KG1 (cell line): ENCODE measurements around the gene EXOC6B.

ENCODE experiments used
- DNase-seq: peaks from one replicate; lab custom pipeline; 2025; lab: John Stamatoyannopoulos, UW

The EXOC6B gene

DNA sequence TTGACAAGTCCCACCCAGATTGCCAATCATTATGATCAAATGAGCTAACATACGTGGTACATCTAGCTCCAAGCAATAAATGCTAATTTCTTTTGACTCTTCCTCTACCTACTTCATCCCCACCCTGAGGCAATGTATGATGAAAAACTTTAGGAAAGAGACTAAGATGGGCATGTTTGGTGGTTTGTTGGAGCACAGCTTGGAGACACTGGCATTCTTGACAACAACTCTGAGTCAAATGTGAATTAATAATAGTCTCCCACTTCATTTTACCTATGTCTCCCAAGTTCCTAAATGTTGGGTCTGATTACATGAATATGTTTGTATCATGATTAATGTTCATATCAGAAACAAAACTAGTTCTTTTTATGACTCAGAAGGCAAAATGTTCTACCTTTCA is 36.6 kb downstream of the EXOC6B start:
- no peak for DNase-seq

DNA sequence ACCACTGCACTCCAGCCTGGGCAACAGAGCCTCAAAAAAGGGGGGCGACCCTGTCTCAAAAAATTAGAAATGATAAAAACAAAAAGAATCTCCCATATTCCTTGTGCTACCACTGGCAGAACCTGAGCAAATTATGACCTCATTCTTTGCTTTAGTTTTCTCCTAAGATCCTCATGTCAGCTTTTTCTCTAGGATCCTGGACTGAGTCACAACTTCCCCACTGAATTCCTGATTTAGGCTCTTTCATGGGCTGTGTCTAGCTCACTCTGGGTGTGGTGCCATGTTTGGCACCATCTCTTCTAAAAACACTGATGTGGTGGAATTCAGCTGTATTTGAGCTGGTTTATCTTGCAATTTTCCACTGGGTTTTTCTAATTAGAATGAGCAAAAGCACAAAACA is 37.1 kb downstream of the EXOC6B start:
- no peak for DNase-seq

DNA sequence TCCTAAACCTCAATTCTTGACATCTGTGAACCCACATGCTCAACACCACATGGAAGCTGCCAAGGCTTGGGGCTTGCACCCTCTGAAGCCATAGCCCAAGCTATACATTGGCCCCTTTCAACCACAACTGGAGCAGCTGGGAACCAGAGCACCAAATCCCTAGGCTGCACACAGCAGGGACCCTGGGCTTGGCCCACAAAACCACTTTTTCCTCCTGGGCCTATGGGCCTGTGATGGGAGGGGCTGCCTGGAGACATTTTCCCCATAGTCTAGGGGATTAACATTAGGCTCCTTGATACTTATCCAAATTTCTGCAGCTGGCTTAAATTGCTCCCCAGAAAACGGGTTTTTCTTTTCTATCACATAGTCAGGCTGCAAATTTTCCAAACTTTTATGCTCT is 40.3 kb downstream of the EXOC6B start:
- DNase-seq: no peak

DNA sequence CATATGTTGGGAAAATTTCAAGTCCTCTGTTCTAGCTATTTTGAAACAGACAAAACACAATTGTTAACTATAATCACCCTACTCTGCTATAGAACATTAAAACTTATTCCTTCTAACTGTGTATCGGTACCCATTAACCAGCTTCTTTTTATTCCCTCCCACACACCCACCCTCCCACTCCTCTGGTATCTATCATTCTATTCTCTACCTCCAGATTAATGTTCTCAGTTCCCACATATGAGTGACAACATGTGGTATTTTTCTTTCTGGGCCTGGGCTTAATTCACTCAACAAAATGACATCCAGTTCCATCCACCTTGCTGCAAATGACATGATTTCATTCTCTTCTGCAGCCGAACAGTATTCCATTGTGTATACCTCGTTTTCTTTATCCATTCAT is 43.3 kb downstream of the EXOC6B start:
- DNase-seq: no peak

DNA sequence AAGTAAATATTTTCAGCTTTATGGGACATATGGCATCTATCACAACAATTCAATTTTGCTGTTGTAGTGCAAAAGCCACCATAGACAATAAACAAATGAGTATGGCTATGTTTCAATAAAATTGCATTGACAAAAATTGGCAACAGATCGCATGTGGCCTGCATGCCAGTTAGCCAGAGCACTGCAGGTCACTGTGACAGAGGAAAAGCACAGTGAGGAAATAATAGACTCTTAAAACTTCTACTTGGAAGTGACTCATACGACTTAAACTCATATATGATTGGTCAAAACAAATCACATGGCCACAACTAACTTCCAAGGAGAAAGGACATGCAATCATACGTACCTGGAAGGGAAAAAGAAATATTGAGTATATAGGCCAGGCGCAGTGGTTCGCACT is 44.4 kb downstream of the EXOC6B start:
- DNase-seq: no peak

DNA sequence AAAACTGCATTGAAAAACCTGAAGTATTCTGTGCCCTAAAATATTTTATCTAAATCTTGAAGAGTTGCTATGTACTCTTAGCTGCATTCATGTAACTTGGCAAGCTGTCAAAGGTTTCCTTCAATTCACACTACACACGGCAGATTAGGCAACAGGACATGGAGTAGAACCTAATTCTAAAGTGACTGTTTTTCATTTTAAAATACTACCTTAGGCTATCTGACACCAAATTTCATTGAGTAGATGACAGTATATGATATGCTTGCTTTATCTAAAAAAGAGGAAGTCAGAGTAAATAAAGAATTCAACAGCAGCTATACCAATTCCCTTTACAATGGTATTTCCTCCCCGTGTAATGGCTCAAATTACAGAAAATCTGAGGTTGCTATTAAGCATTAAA is 45.4 kb downstream of the EXOC6B start:
- no peak for DNase-seq

DNA sequence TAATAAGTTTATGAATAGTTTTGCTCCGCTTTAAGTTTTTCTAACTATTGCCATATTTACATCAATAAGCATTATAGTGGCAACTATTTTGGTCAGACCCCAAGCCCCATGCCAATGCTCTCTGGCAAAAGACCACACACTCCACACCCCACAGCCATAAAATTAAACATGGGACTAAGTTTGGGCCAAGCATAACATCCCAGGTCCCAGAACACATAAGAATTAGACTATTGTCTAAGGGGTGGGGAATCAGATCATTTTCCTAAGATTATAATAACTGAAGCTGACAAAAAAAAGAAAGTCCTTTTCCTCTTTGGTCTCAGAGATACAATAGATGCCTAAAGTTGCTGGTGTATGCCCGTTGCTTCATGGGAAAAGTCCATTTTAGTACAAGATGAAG is 46.3 kb downstream of the EXOC6B start:
- no peak for DNase-seq

DNA sequence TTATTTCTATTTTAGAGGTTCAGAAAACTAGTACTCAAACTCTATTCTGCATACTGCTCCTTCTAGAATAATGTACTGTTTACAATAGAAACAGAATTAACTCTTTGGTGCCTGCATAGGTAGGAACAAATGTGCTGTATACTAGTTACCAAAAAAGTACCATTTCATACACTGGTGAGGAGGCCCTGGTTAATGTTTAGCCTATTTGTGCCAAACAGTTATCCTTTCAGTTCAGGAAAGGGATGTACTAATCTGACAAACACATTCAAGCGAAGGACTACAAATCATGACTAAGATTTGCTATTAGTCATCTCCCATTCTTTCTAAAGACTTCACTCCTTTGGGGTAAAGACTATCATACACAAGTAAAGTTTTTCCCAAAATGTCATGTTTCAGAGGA is 47.4 kb downstream of the EXOC6B start:
- no peak for DNase-seq

DNA sequence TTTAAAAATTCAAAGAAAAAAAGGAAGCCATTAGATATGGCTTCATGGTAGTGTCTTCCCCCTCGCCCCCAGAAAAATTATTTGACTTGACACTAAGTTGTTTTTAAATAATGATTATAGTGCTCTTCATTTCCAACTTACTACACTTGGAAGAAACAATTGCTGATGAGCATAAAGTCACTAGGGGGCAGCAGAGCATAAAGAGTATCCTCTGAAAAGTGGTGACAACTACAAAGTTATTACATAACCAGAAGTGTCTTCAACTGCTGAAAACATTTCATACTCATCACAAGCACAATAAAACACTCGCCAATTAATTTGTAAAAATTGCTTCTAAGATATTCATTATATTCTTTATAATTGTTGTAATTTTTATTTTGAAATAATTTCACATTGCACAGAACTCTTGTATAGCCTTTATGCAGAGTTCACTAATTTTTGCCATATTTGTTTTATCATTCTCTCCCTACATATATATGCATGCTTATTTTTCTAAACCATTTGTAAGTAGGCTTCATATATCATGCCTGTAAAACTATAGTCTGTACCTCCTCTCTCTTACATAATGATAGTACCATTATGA is 54.9 kb downstream of the EXOC6B start:
- peak; percentile 46 for DNase-seq

DNA sequence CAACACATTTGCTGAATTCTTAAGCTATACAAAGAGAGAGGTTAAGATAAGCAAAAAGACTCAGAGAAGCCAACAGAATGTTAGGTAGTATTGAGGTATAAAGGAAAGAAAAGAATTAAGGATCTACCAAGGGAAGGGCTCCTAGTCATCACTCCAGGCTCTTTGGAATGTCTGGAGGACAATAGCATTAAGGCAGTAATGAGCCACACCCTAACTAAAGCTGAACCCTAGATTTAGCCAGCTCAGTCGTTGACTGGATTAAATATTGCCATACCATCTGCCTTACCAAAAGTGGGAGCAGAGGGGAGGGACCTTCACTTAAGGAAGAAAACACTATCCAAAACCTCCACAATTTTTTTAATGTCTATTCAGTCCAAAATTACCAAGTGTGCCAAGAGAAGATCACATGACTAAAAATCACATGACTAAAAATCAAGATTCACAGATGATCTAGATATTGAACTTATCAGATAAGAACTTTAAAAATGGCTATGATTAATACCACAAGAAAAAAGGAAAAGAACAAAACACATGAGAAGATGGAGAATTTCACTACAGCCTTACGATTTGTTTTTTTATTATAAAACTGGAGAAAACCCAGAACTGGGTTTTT is 59.7 kb downstream of the EXOC6B start:
- DNase-seq: no peak

DNA sequence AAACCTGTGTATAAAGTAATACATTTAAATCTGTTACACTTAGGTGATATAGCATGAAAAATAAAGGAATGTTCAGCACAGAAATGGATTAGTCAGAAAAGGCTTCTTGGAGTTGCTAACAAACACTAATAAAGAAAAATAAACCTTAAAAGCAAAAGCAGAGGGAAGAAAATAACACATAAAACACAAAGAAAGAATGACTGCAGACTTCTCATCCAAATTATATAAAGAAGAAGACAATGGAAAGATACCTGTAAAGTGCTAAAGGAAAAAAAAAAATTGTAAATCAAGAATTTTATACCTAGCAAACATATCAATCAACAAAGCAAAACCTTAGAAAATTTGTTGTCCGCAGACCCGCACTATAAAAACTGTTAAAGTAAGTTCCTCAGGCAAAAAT is 63.6 kb downstream of the EXOC6B start:
- no peak for DNase-seq

DNA sequence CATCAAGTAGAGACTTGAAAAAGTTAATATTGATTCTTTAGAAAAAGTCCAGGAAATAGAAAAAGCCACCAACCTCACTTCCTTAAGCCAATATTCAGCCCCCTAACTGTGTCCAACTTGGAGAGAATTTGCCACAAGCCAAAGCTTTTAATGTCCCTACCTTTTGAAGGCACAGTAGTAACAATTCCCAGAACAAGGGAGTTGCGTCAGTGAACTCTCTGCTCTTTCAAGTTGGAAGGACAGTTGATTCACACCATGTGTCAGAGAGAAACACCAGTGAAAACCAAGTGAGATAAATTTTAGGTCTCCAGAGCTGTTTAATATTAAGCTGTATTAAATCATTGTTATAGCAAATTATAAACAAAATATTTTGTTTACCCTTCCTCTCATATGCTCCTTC is 66.1 kb downstream of the EXOC6B start:
- DNase-seq: no peak

DNA sequence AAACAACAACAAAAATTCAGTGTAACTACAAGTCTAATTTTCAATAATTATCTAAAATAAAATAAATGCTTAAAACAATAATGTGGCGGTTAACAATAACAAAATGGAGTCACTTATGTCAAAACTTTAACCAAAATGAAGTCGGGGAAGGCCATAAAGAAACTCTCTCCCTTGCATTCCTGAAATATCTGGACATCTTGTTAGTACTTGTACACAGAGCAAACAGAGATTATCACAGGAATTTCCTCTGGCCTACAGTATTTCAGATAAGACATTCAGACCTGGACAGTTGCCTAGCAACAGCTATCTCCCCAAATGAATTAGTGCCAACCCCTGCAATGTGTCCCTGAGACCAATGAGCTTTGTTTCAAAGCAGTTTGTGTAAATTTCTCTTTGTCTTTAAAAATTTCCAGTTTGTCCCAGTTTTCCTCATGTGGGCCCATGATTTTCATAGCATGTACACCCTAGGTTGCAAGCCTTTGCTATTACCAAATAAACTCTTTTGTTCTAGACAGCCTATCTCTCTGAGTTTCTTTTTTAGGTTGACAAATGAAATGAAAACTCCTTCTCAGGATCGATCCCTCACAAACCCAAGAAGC is 68.6 kb downstream of the EXOC6B start:
- no peak for DNase-seq

DNA sequence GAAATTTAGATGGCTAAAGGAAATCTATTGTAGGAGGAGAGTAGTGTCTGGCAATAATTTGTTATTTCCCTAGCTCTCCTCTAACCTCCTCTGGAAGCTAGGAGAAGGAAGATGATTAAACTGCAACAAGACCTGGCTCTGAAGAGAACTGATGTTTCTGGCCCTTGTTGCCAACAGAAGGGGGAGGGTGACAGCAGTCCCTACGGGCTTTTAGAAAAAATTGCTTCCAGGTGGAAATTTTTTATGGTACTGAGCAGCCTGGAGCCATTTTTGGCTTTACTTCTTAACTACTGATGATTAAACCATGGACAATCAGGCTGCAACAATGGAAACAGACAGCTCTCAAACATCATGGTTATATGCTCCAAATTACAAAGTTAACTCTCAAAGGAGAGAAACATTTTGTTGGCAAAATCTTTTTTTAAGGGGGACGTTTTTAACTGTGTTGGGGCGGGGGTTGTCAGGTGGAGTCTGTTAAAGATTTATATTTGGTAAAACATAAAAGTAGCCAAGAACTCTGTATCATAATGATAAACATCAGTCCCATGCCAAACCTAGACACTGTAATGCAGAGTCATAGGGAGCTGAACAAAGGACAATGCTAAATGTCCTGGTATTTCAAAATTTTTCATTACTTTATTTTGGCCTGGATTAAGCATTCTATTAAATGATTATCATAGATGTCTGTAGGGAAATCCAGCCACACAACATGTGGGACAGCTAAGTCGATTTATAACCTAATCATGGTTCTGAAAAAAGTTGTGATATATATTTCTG is 70.0 kb downstream of the EXOC6B start:
- no peak for DNase-seq

DNA sequence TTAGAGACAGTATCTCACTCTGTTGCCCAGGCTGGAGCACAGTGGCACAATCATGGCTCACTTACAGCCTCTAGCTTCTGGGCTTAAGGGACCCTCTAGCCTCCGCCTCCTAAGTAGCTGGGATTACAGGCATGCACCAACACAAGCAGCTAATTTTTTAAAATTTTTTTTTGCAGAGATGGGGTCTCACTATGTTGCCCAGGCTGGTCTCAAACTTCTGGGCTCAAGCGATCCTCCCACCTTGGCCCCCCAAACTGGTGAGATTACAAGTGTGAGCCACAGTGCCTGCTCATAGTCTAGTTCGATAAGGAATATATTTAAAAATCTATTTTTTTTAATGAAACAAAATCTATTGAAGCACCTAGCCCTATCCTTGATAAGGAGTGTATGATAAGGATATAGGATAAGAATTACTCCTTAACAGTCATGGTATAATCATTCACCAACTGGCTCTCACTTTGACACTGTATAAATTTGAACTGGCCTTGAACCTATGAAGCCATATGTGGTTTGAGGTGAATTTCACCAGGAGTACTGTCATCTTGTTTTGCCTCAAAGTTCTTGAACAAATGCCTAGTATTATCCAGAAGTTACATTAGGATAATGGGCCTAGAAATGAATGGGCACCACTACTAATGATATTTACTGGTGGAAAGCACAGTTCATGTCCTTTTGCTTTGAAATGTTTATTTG is 71.1 kb downstream of the EXOC6B start:
- DNase-seq: no peak

DNA sequence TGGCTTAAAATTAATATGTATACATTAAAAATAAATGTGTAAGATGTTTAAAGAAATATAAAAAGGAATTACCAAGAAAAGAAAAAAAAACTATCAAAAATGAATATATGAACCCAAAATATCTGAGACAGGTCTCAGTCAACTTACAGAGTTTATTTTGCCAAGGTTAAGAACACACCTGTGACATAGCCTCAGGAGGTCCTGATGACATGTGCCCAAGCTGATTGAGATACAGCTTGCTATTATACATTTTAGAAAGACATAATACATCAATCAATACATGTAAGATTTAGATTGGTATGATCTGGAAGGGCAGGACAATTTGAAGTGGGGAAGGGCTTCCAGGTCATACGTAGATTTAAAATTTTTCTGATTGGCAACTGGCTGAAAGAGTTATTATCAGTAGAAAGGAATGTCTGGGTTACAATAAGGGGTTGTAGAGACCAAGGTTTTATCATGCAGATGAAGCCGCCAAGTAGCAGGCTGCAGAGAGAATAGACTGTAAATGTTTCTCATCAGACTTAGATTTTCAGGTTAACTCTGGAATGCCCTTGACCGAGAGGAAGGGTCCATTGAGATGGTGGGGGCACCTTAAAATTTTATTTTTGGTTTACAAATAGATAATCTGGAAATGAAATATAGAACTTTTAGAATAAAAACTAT is 74.7 kb downstream of the EXOC6B start:
- no peak for DNase-seq

DNA sequence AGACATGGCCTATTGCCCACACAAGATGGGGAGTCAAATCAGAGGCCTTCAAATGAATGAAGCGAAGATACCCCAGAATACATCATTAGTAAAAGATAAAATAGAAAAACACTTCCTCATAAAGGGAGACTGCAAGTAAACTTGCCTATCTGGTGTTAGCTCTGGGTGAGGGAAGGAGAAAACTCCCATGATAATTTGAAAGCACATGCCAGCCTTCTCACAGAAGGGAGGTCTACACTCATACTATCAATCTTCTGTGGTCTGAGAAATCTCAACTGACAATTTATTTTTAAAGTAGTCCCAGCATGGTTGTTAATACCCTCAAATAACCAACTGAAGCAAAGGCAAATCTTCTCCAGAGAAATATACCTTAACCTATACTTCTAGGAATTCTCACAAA is 75.4 kb downstream of the EXOC6B start:
- no peak for DNase-seq

DNA sequence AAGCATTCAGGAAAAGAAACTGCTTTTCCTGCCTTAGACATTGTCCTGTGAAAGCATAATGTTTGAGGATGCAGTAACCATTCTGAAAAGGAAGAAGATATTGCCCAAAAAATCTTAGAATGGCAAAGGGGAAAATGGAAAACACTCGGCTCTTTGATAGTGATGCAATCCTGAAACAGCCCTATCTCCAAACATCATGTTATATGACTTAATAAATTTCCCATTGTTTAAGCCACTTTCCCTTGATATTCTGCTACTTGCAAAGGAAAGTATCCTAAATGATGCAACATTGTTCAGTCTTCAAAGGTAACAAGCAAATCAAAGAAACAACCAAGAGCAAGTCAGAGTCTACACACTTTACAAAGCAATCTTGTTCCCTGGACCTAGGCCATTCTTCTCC is 78.5 kb downstream of the EXOC6B start:
- no peak for DNase-seq

DNA sequence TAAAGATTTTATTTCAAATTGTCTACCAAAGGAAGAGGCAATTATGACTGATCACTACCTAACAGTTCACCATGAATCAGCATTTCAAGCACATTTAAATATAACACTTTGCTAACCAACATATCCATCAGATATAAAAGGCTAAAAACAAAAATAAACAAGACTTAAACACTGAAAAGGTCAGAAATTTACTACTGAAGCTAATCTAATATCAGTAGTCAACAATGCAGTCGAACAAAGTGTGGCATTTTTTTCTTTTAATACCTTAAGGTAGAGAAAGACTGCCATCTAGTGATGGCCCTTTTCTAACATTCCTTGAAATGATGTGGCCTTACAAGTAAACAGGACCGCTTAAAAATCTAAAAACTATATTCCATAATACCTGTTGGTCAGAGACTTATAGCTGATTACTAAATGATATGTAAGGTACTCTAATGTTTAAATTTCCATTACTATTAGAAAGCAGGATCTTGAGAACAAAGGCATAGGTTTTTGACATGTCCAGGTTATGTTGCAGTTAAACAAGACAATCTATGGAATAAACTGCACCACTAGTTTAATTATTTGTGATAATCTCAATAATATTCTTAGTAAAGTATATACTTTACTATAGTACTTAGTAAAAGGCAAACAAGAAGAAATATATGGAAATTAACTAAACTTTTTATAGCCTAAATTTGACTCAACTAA is 80.0 kb downstream of the EXOC6B start:
- peak; percentile 37 for DNase-seq

DNA sequence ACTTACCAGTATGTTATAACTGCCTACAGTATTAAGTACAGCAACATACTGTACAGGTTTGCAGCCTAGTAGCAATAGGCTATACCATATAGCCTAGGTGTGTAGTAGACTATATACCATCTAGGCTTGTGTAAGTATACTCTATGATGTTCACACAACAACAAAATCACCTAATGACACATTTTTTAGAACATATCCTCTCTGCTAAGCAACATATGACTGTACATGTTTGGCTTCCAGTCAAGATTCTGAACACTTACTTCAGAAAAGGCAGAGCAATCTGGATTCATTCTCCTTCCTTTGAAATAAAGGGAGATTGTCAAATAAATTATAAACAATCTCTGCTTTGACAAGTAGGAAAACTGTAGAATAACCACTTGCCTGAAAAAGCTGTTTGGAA is 81.8 kb downstream of the EXOC6B start:
- DNase-seq: no peak

DNA sequence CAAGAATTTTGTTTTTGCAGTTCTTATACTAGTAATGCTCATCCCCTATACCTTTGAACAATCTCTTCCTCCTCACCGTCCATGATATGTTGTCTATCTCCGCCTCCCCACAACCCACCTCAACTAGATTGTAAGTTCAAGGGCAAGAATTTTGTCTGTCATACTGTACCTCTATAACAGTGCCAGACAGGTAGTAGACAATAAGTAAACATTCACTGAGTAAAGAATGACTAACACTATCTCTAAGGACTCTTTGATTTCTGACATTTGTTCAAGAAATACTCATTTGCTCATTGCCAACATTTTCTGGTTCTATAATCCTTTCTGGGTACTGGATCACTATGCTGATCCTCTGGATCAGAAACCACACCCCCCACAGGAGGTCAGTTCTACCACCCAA is 82.4 kb downstream of the EXOC6B start:
- DNase-seq: no peak

DNA sequence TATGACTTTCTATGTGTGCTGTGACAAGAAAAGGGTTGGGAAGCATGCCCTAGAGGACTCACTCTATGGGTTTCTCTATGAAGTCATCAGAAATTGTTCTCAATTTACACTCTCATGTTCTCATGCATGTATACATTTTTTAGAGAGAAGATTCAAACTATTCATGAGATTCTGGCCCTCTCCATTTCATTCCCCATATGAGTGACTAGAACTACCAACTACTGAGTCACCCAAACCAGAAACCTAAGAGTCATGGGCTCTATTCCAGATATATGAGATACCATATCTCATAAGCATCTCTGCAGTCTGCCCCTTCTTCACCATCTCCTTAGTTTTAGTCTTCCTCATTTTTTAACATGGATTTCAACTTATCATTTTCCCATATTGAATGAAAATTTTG is 87.7 kb downstream of the EXOC6B start:
- DNase-seq: no peak
